GM18526 (cell line): ENCODE data around the gene ZSCAN10.

Experiments used
- POLR2A ChIP-seq: IDR thresholded peaks from 3 replicates; pipeline ENCODE4 v1.6.1; 2011; ENCODE audit not compliant: insufficient read length; ENCODE audit errors: extremely low read depth

Gene ZSCAN10

DNA sequence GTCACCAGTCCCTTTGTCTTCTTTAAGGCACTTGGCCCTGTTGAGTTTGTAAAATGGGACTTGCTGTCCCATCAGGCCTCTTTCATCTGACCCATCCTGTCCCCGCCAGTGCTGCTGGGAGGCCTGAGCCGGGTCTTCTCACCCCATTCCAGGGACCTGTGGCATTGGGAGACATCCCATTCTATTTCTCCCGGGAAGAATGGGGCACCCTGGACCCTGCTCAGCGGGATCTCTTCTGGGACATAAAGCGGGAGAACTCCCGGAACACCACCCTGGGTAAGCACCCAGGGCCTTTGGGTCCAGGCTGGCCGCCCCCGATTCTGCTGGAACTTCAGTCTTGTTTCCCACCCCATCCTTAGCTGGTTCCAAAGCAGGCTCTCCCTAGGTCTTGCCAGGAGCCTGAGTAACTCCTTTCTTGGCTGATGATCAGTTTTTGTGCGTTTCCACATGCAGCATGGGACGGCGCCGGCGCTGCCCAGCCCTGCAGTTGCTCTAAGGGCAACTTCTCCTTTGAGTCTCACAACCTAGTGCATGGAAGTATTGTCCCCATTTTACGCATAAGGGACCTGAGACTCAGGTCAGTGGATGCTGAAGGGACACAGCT is 39.8 kb upstream of the ZSCAN10 start:
- no peak for TF ChIP-seq POLR2A

DNA sequence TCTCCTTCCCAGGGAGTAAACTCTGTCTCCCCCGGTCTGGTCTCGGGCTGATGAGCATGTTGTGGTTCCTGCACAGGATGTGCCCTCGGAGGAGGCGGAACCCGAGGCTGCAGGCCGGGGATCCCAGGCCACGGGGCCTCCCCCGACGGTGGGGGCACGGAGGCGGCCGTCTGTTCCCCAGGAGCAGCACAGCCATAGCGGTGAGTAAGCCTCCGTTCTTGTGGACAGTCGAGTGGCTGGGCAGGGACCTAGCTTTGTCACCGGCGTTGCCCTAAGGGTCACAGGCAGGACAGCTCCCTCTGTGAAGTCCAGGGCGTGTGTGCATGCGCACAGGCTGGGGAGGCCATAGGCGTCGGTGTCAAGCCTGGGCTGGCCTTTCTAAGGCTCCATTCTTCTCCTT is 39.2 kb upstream of the ZSCAN10 start:
- TF ChIP-seq POLR2A, result no peak

DNA sequence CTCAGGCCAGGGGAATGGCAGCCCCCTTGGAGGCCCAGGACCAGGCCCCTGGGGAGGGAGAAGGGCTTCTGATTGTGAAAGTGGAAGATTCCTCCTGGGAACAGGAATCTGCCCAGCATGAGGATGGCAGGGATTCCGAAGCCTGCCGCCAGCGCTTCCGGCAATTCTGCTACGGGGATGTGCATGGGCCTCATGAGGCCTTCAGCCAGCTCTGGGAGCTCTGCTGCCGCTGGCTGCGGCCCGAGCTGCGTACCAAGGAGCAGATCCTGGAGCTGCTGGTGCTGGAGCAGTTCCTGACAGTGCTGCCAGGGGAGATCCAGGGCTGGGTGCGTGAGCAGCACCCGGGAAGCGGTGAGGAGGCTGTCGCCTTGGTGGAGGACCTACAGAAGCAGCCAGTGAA is 38.2 kb upstream of the ZSCAN10 start:
- no peak for TF ChIP-seq POLR2A

DNA sequence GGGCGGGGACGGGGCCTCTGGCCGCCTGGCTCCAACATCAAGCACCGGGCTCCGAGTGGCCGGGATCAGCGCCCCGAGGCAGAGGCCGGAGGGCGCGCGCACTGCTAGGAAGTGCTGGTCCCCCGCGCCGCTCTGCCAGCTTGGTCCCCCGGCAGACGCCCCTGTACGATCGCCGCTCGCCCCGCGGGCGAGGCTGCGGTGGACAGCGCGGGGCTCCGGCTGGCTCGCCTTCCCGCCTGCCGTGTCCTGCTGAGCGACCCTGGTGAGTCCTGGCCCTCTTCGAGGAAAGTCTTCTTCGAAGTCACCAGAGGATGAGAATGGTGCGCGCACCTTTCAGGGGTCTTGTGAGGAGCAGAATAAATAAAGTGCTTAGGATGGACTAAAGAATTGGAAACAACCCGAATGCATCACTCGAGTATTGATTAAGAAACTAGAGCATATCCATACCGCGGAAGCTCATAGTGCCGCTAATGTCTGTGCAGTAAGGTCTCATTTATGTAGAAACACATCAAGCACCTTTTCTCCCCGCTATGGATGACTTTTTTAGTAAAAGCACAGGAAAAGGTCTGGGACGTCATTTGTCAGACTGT is 36.1 kb upstream of the ZSCAN10 start:
- TF ChIP-seq POLR2A, result peak; percentile 56

DNA sequence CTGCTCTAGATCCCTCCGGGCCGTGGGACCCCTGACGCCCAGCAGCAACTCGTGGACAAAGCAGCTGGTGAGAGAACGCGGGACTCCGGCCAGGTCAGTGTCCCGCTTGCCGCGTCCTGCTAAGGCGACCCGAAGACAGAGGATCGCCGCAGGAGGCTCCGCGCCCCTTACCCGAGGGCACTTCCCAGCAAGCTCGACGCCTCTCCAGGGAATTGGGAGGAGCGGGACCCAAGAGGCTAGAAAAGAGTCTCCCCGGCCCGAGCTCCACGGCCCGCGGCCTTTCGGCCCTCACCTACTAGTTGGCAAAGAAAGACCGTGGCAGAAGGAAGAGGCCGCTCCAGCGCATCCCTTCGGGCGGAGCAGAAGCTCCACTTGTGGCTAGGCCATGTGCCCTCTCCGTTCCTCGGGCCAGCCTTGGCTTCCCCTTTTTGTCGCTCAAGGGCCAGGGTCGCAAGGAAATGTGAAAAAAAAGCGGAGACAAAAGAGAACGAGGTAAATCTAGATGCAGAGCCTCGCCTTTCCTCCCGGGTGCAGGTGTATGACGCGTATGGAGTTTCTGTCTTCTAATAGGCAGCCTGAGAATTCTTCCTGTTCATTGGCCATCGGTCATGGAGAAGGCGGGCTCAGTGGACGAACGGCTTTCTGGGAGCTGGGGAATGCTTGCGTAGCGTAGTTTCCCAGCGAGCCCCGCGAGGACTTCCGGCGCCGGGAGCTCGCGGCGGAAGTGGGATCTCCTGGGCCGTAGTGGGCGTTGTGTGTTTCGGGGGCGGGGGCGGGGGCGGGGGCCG is 35.4 kb upstream of the ZSCAN10 start, which contains the start of gene ZNF213:
Gene ZNF213 (plus strand): TSS at position 692 of the 788 bp plus-strand sequence. CDS start 2,252 bp downstream, outside the sequence.
- TF ChIP-seq POLR2A, result no peak

DNA sequence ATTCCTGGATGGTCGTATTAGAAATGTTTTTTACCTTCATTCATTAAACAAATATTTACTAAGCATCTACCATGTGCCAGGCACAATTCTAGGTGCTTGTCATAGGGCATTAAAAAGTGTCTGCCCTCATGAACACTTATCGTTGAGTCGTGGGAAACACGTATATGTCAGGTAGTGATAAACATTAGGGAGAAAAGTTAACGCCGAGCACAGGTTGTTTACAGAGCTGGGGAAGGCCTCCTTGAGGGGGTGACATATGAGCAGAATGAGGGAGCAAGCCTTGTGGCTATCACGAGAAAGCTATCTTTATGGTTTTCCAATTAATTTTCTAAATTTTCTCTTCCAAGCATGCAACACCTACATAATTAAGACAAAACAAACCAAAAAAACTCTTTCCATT is 34.8 kb upstream of the ZSCAN10 start:
- TF ChIP-seq POLR2A, result no peak

DNA sequence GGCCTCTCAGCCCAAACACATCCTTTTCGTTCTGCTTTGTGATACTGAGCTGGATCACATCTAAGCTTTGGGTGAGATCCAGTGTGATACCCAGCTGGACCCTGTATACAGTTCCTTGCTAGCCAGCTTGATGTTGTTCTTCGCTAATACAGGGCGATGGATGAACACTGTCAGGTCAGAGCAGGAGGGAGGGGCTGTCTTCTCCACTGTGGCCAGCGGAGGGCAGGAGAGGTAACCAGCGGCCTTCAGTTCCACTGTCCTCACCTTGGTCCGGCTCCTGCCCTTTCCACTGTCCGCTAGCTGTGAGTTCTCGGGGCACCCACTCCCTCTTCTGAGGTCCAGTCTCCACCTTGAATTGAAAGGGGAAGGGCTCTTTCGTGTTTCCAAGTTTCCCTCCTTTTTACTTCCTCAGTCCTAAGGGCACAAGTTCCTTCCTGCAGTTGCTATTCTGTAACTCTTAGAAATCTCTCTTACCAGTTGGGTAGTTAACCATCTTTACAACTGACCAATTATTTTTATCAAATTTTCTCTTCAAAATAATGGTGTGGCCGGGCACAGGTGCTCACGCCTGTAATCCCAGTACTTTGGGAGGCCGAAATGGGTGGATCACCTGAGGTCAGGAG is 32.8 kb upstream of the ZSCAN10 start:
- TF ChIP-seq POLR2A, result no peak

DNA sequence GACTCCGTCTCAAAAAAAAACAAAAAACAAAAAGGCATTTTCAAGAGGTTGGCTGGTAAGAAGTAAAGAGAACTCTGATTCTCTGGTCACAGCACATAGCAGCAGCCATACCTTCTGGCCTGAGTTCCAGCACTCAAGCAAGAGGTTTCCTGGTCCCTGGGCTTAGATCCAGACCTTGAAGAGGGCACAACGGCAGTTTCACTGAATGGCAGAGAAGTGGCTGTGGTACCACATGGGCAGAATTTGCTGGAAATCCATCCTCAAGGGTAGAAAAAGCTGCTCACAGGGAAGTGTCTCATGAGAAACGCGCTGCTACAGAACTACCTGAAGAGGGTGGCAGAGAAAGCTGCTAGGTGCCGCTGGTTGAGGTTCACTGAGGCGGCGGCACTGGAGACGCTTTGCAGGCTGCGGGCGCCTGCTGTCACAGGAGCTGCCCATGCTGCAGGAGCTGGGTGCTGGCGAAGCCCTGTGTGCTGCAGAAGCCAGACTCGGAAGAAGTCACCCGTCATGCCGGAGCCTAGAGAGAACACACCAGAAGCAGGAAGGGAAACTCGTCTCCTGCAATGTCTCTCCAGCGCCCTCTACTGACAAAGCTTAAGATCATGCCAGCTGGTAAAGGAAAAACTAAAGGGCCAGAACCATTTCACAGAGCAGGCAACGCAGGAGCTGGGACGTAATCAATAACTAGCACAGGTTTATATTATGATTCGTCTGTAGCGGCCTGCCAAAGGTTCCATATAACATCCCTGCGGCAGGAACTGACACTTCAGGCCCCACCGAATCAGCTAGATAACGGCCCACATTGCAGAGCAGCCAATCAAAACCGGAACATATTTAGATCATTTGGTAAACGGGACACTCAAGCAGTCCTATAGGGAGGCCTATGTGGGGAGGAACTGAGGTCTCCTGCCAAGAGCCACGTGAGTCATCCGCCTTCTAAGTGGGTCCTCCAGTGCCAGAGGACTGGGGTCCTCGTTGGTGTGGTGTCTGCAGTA is 30.3 kb upstream of the ZSCAN10 start:
- peak; percentile 36 for TF ChIP-seq POLR2A

DNA sequence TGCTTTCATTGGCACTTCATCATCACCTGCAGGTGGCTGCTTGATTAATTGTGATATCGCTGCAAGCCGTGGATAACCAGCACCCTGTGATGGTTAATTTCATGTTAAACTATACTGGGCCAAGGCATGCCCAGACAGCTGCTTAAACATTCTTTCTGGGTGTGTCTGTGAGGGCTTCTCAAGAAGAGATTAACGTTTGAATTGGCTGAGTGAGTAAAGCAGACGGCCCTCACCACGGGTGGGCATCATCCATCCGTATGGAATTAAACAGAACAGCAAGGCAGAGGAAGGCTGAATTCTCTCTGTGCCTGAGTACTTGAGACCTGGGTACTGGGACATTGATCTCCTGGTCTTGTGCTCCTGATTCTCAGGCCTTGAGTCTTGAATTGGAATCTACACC is 28.7 kb upstream of the ZSCAN10 start:
- TF ChIP-seq POLR2A, result no peak

DNA sequence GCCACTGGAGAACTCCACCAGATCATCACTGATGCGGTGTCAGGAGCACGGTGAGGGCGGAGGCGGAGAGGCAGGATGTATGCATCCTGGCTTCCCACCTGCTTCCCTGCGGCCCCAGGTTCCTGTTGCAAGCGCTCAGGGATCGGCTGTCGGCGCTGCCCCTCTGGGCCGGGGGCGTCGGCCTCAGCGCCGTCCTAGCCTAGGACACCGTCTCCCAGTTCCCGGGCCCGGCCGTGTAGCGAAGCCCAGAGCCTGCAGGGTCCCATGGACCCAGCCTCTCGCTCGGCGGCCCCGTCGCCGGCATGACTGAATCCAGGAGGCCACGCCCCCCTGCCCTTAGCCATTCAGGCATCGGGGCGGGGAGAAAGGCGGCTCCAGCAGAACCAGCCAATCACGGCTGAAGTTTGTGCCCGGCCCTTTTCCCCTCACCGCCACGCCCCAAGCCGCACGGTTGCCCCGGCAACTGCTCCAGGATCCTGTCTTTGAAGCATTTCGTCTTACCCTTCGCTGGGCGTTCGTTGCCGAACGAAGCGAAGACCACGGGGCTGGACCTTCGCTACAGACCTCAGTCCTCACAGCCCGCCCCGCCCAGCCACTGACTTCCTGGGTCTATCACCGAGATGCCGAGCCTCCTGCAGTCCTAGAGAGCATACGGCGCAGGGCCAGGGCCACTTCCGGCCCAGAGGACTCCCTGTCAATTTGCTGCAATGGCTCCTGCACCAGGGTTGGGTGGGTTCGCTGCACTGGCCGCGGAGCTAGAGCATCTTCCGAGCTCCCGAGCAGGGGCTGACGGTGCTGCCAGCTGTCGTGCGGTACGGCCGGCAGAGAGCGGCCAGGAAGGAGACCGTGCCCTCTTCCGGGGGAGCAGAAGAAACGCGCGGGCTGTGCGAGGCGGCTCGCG is 25.1 kb upstream of the ZSCAN10 start:
- TF ChIP-seq POLR2A, result peak; percentile 55

DNA sequence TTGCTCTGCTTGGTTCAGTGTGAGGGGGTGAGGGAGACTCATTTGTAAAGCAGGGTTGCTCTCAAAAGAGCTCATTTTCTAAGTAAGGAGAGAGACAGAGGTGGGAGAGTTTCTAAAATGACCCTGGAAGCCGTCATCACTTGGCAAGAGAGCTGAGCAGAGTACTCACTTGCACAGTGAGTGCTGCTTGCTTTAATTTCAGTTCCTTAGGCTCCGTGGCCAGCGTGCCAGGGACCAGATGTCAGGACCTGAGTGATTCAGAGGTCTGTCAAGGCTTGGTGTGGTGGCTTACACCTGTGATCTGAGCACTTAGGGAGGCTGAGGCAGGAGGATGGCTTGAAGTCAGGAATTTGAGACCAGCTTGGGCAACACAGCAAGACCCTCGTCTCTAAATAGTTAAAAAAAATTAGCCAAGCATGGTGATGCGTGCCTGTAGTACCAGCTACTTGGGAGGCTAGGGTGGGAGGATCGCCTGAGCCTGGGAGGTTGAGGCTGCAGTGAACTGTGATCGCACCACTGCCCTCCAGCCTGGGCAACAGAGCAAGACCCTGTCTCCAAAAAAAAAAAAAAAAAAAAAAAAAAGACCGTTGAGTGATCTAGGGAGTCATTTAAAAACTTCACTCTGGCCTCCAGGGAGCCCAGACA is 24.0 kb upstream of the ZSCAN10 start:
- TF ChIP-seq POLR2A, result no peak

DNA sequence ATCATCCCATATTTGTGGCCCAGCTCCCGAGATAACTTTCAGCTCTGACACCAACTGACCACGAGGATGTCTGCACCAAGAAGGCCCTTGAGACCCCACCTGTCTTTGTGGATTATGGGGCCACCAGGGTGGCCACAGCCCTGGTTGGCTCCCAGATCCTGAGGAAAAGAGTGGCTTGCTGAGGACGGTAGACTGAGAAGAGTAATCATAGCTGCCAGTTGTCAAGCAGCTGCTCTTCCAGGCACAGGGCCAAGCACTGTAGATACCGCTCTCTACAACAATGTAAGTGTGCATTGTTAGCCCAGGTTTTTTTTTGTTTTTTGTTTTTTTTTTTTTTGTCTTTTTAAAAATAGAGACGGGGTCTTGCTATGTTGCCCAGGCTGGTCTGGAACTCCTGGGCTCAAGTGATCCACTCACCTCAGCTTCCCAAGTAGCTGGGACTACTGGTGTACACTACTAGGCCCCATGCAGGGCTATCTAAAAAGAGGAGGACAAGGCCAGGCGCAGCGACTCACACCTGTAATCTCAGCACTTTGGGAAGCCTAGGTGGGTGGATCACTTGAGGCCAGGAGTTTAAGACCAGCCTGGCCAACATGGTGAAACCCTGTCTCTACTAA is 22.9 kb upstream of the ZSCAN10 start:
- TF ChIP-seq POLR2A, result no peak

DNA sequence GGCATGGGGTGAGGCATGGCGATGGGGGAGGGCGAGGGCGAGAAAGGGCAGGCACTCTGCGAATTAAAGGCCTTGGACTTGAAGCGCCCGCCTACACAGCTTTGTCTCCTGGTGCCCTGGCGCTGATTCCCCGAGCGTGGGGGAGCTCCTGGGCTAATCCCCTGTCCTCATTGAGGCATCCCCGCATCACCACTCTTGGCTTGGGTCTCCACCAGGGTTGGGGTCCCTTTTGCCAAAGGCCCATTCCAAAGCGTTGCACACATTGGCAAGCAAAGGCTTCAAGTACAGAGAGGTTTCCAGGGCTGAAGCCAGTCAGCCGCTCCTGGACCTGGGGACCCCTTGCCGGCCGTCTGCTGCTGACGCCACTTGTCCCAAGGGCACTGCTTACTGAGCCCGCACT is 21.3 kb upstream of the ZSCAN10 start:
- TF ChIP-seq POLR2A, result no peak
